NCI-H345 treated with DMSO at 0.1 percent for 48 hours (cell line): ENCODE data around the gene ADCY1.

Experiments used
- DNase-seq: peaks from one replicate; lab custom pipeline; 2025; ENCODE audit not compliant: unreplicated experiment; lab: John Stamatoyannopoulos, UW

Gene ADCY1

GRCh38 chr7:45623157-45623556 is 49.0 kb downstream of the ADCY1 start:
- no peak for DNase-seq

GRCh38 chr7:45623740-45624391 is 49.7 kb downstream of the ADCY1 start:
- DNase-seq: no peak

GRCh38 chr7:45624392-45624760 is 50.2 kb downstream of the ADCY1 start:
- no peak for DNase-seq

GRCh38 chr7:45625067-45625466 is 50.9 kb downstream of the ADCY1 start:
- DNase-seq: no peak

- DNase-seq: no peak
Observed at GRCh38 chr7:45625714-45626440, 51.7 kb downstream of the ADCY1 start.

- DNase-seq: no peak
Observed at GRCh38 chr7:45626441-45627430, 52.6 kb downstream of the ADCY1 start.

GRCh38 chr7:45627691-45628456 is 53.7 kb downstream of the ADCY1 start:
- DNase-seq: no peak

- no peak for DNase-seq
Observed at GRCh38 chr7:45631569-45631968, 57.4 kb downstream of the ADCY1 start.

- DNase-seq: no peak
Observed at GRCh38 chr7:45636733-45637132, 62.6 kb downstream of the ADCY1 start.

GRCh38 chr7:45638916-45639315 is 64.7 kb downstream of the ADCY1 start:
- DNase-seq: no peak

GRCh38 chr7:45642044-45642443 is 67.9 kb downstream of the ADCY1 start:
- DNase-seq: no peak

- no peak for DNase-seq
Observed at GRCh38 chr7:45643630-45644029, 69.5 kb downstream of the ADCY1 start.

- DNase-seq: no peak
Observed at GRCh38 chr7:45644237-45644636, 70.1 kb downstream of the ADCY1 start.

- no peak for DNase-seq
Observed at GRCh38 chr7:45645141-45645969, 71.2 kb downstream of the ADCY1 start.

- no peak for DNase-seq
Observed at GRCh38 chr7:45646207-45646821, 72.1 kb downstream of the ADCY1 start.

GRCh38 chr7:45646996-45647825 is 73.0 kb downstream of the ADCY1 start:
- DNase-seq: no peak

GRCh38 chr7:45647967-45648670 is 74.0 kb downstream of the ADCY1 start:
- DNase-seq: no peak

- no peak for DNase-seq
Observed at GRCh38 chr7:45648671-45648995, 74.5 kb downstream of the ADCY1 start.
